CD14-positive monocyte (primary cell): Measurements from ENCODE around the gene SPATA17. TPM values are rescaled to one million over a fixed set of nuclear protein-coding genes. Genes with fewer than 3 reads are reported as not detected.
"Not testable (repeated sequence)": the region's sequence is repeated elsewhere in the genome, so short reads cannot be mapped to it uniquely, and the experiment has no call there.

Experiments used
- DNase-seq, 3 donors: peaks; one replicate each; pipeline ENCODE4 v3.0.0-alpha.2; 2011 to 2022
- H2AFZ ChIP-seq: 2 replicates; pipeline ENCODE4 v1.6.0; 2012; ENCODE audit warnings: mild to moderate bottlenecking, low read depth, low read length, inconsistent platforms; ENCODE audit not compliant: insufficient read depth, poor library complexity, severe bottlenecking
- H3K27ac ChIP-seq, 2 donors: 1 replicate in 1 of 2; 2 replicates in 1 of 2; pipeline ENCODE4 v1.5.1; 2012 to 2013; ENCODE audit warnings: low read length in 2 of 2, control low read depth in 1 of 2, inconsistent platforms in 1 of 2, low read depth in 1 of 2, mild to moderate bottlenecking in 1 of 2
- H3K27me3 ChIP-seq, 2 donors: one replicate each; pipeline versions ENCODE4 v1.6.0 to v1.6.1; 2011 to 2013; ENCODE audit warnings: low read length in 2 of 2; ENCODE audit not compliant: control insufficient read depth in 2 of 2, insufficient read depth in 2 of 2
- H3K36me3 ChIP-seq, 2 donors: replicated peaks in 1 of 2; 1 replicate in 1 of 2; 2 replicates in 1 of 2; pipeline versions ENCODE4 v1.5.1 to v1.6.1; 2012 to 2013; ENCODE audit warnings: low read length in 2 of 2, control low read depth in 1 of 2, inconsistent platforms in 1 of 2, mild to moderate bottlenecking in 1 of 2; ENCODE audit not compliant: insufficient read depth in 2 of 2, control insufficient read depth in 1 of 2
- H3K4me1 ChIP-seq, 2 donors: 1 replicate in 1 of 2; 2 replicates in 1 of 2; pipeline versions ENCODE4 v1.5.1 to v1.6.1; 2012 to 2013; ENCODE audit warnings: low read length in 2 of 2, control low read depth in 1 of 2, inconsistent platforms in 1 of 2, mild to moderate bottlenecking in 1 of 2, moderate library complexity in 1 of 2; ENCODE audit not compliant: insufficient read depth in 2 of 2, control insufficient read depth in 1 of 2
- H3K4me2 ChIP-seq: replicated peaks from 2 replicates; pipeline ENCODE3; 2012; ENCODE audit warnings: low read length, moderate library complexity, mild to moderate bottlenecking; ENCODE audit not compliant: poor library complexity, severe bottlenecking; ENCODE audit errors: extremely low read depth
- H3K4me3 ChIP-seq, 3 experiments: fragments of 200-600 bp in 1 of 3; sonication (generic) in 1 of 3; replicated peaks in 1 of 3; 1 replicate in 2 of 3; 2 replicates in 1 of 3; pipeline ENCODE4 v1.5.1; 2011 to 2013; ENCODE audit warnings: low read length in 3 of 3, mild to moderate bottlenecking in 3 of 3, control low read depth in 2 of 3, low read depth in 2 of 3, inconsistent platforms in 1 of 3, moderate library complexity in 1 of 3
- H3K79me2 ChIP-seq: 2 replicates; pipeline ENCODE4 v1.6.0; 2012; ENCODE audit warnings: mild to moderate bottlenecking, control low read depth, inconsistent platforms, low read length, moderate library complexity; ENCODE audit not compliant: insufficient read depth
- H3K9ac ChIP-seq: 2 replicates; pipeline ENCODE4 v1.6.0; 2017; ENCODE audit warnings: low read length, mild to moderate bottlenecking; ENCODE audit not compliant: insufficient read depth, poor library complexity, severe bottlenecking
- H3K9me3 ChIP-seq, 2 donors: replicated peaks in 1 of 2; 1 replicate in 1 of 2; 2 replicates in 1 of 2; pipeline versions ENCODE4 v1.5.1 to v1.6.1; 2012 to 2013; ENCODE audit warnings: low read length in 2 of 2, control low read depth in 1 of 2; ENCODE audit not compliant: control insufficient read depth in 1 of 2, insufficient read depth in 1 of 2
- H4K20me1 ChIP-seq: 2 replicates; pipeline ENCODE4 v1.6.0; 2012; ENCODE audit warnings: mild to moderate bottlenecking, low read length, control low read depth, moderate library complexity; ENCODE audit not compliant: insufficient read depth
- H3K27ac Mint-ChIP-seq, 7 donors: one replicate each; pipeline ENCODE4 v1.8.0; 2020; ENCODE audit warnings: mild to moderate bottlenecking in 7 of 7, mixed read lengths in 7 of 7, moderate library complexity in 6 of 7, inconsistent platforms in 2 of 7
- H3K27me3 Mint-ChIP-seq, 3 donors: one replicate each; pipeline ENCODE4 v1.8.0; 2021 to 2022; ENCODE audit warnings: low read depth in 3 of 3, mild to moderate bottlenecking in 3 of 3, mixed read lengths in 3 of 3, moderate library complexity in 3 of 3, inconsistent platforms in 1 of 3
- H3K36me3 Mint-ChIP-seq, 2 donors: one replicate each; pipeline ENCODE4 v1.8.0; 2020; ENCODE audit warnings: mixed read lengths in 2 of 2, inconsistent platforms in 1 of 2, mild to moderate bottlenecking in 1 of 2
- H3K4me1 Mint-ChIP-seq: one replicate; pipeline ENCODE4 v1.8.0; 2020; ENCODE audit warnings: mild to moderate bottlenecking, mixed read lengths
- H3K4me3 Mint-ChIP-seq, 2 donors: one replicate each; pipeline ENCODE4 v1.8.0; 2020; ENCODE audit warnings: mild to moderate bottlenecking in 2 of 2, mixed read lengths in 2 of 2, moderate library complexity in 1 of 2
- H3K9me3 Mint-ChIP-seq, 7 donors: one replicate each; pipeline ENCODE4 v1.8.0; 2020 to 2022; ENCODE audit warnings: mixed read lengths in 7 of 7, mild to moderate bottlenecking in 6 of 7, moderate library complexity in 6 of 7, inconsistent platforms in 2 of 7
- WGBS: methylation state at CpG from one replicate; pipeline ENCODE4 v1.1.5; 2013; ENCODE audit warnings: missing lambda C conversion rate; ENCODE audit not compliant: insufficient coverage; 5-methylcytosine and 5-hydroxymethylcytosine counted together
- intact Hi-C, 2 donors: fragments of 100-400 bp; cut with micrococcal nuclease; formaldehyde crosslinking; loops; one replicate each; pipeline versions ENCODE4 v1.15.0 to v1.15.1; 2023
- polyA minus RNA-seq: library from RNA; depleted of rRNA, polyadenylated mRNA; stranded (reverse); fragments of >200 nt; gene quantifications from 2 replicates; pipeline ENCODE4 v1.2.3, GENCODE V29; 2012
- polyA plus RNA-seq, 3 donors: library from polyadenylated mRNA; depleted of rRNA in 1 of 3; unstranded in 2 of 3; stranded (reverse) in 1 of 3; fragments of 300-500 nt in 2 of 3; fragments of >200 nt in 1 of 3; fragmentation: Illumina TruSeq in 2 of 3; gene quantifications; 1 replicate in 2 of 3; 2 replicates in 1 of 3; pipeline ENCODE4 v1.2.3, GENCODE V29; 2012 to 2021
- total RNA-seq, 12 experiments: library from RNA in 1 of 12; stranded (reverse) in 1 of 12; fragments of 120-200 nt in 1 of 12; gene quantifications; one replicate each; pipeline ENCODE4 v1.2.4 and lab custom pipeline; 2013 to 2026; ENCODE audit warnings: mixed read lengths in 6 of 12, inconsistent platforms in 1 of 12
- TF ChIP-seq, protein P1 (sequence below): fragments of 200-600 bp; IDR thresholded peaks from one replicate; pipeline ENCODE4 v1.8.0; 2022; ENCODE audit warnings: antibody characterized with exemption, mild to moderate bottlenecking

The SPATA17 gene, protein sequence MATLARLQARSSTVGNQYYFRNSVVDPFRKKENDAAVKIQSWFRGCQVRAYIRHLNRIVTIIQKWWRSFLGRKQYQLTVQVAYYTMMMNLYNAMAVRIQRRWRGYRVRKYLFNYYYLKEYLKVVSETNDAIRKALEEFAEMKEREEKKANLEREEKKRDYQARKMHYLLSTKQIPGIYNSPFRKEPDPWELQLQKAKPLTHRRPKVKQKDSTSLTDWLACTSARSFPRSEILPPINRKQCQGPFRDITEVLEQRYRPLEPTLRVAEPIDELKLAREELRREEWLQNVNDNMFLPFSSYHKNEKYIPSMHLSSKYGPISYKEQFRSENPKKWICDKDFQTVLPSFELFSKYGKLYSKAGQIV
- 0.02 TPM for total RNA-seq (2013)
- polyA plus RNA-seq (under 1 TPM in 1 of 3 donors, not detected in 2; 0.28 TPM), polyA minus RNA-seq (not detected in 2 replicates), total RNA-seq (lab: John Stamatoyannopoulos, UW) (0 to 2.6 (median 0.08) reads per million in 11 experiments)

GRCh38 chr1:217630711-217631591 lies at the start of gene SPATA17, which contains the start of gene GPATCH2:
TSS of gene SPATA17 (plus strand) at chr1:217631344. CDS start at chr1:217631379, 35 bp downstream.
TSS of gene GPATCH2 (minus strand) at chr1:217631090. CDS start at chr1:217630971, 119 bp downstream.
- Mint-ChIP-seq H3K36me3 (no peaks in the 10 kb centered on the region), H3K27ac (peak within 1 kb of the TSS; percentile 98 to 100 (median 100)), H3K4me1 (peaks cover 27% of the 10 kb centered on the region), H3K4me3 (peak within 1 kb of the TSS; percentile 96 to 99), H3K27me3 (peaks cover 5 to 8% (median 6%) of the 10 kb centered on the region in 3 donors), H3K9me3 (peaks cover 0 to 2% (median 0%) of the 10 kb centered on the region in 7 donors)
- Histone ChIP-seq H3K4me3 (peak within 1 kb of the TSS; percentile 62 to 86 (median 83)), H3K79me2 (peaks cover 34% of the 10 kb centered on the region), H4K20me1 (no peaks in the 10 kb centered on the region), H2AFZ (peak within 1 kb of the TSS; percentile 85), H3K9me3 (no peaks in the 10 kb centered on the region), H3K27ac (peak within 1 kb of the TSS; percentile 86 to 100), H3K4me2 (peak within 1 kb of the TSS; percentile 75), H3K9ac (peak within 1 kb of the TSS; percentile 85), H3K36me3 (no peaks in the 10 kb centered on the region), H3K27me3 (no peaks in the 10 kb centered on the region), H3K4me1 (peaks cover 11 to 16% of the 10 kb centered on the region in 2 donors)
- DNase-seq, result peak; percentile 84 to 89 (median 87)
- TF ChIP-seq, protein P1, sequence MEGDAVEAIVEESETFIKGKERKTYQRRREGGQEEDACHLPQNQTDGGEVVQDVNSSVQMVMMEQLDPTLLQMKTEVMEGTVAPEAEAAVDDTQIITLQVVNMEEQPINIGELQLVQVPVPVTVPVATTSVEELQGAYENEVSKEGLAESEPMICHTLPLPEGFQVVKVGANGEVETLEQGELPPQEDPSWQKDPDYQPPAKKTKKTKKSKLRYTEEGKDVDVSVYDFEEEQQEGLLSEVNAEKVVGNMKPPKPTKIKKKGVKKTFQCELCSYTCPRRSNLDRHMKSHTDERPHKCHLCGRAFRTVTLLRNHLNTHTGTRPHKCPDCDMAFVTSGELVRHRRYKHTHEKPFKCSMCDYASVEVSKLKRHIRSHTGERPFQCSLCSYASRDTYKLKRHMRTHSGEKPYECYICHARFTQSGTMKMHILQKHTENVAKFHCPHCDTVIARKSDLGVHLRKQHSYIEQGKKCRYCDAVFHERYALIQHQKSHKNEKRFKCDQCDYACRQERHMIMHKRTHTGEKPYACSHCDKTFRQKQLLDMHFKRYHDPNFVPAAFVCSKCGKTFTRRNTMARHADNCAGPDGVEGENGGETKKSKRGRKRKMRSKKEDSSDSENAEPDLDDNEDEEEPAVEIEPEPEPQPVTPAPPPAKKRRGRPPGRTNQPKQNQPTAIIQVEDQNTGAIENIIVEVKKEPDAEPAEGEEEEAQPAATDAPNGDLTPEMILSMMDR, result peak; percentile 15
- WGBS, result 0% methylated on average over 34 of the region's 42 CpGs
- intact Hi-C loops, result no loop called here

DNA sequence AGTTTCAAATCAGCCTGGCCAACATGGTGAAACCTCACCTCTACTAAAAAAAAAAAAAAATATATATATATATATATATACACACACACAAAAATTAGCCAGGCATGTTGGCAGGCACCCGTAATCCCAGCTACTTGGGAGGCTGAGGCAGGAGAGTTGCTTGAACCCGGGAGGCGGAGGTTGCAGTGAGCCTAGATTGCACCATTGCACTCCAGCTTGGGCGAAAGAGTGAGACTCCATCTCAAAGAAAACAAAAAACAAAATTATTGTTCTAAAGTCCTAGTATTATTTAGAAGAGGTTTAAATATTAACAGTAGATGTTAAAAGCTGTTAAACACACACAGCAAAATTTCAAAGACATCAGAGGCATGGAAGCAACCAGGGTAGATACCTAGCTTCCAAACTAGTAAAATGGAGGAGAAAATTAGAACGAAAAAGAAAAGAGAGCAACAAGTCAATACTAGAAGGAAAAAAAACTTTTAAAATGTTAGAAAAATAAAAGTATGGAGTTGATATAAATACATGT lies 46.8 kb upstream of the SPATA17 start:
- H3K4me1 Mint-ChIP-seq, intact Hi-C loops, H3K4me3 ChIP-seq, H3K4me2 ChIP-seq, H3K36me3 ChIP-seq, H3K9me3 Mint-ChIP-seq, H3K9me3 ChIP-seq, H3K9ac ChIP-seq, H3K27ac ChIP-seq, H3K4me3 Mint-ChIP-seq, H3K4me1 ChIP-seq, H4K20me1 ChIP-seq, H2AFZ ChIP-seq, H3K27me3 ChIP-seq, H3K27me3 Mint-ChIP-seq, DNase-seq, H3K79me2 ChIP-seq, H3K27ac Mint-ChIP-seq: not testable (repeated sequence)
- H3K36me3 Mint-ChIP-seq, result peaks cover 6 to 16% of the 10 kb centered on the region in 2 donors
- no CpG with 5 or more reads among the region's 5 CpGs for WGBS
